Measurements from ENCODE around the gene LIME1. TPM values are rescaled to one million over a fixed set of nuclear protein-coding genes. Genes with fewer than 3 reads are reported as not detected.
A peak's percentile ranks its signal among the peaks of the same experiment; 100 is the strongest.

The LIME1 gene
- total RNA-seq, 6 experiments from 2014 or later = 37.0 to 118 (median 65.5) TPM

DNA sequence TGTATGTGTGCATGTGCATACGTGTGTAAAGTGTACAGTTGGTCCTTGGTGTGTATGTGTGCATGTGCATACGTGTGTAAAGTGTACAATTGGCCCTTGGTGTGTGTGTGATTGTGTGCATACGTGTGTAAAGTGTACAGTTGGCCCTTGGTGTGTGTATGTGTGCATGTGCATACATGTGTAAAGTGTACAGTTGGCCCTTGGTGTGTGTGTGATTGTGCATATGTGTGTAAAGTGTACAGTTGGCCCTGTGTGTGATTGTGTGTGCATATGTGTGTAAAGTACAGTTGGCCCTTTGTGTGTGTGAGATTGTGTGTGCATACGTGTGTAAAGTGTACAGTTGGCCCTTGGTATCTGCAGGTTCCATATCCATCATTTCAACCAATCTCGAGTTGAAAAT, 5.1 kb upstream of the LIME1 start:
- H3K4me1 ChIP-seq = peaks cover 0 to 44% (median 14%) of the 10 kb centered on the region in 4 donors
- H3K27me3 ChIP-seq = no peaks in the 10 kb centered on the region
- no peak overlapping the region for H3K27ac ChIP-seq
- WGBS (ENCODE audit: insufficient coverage, low coverage, low lambda C conversion rate, missing lambda C conversion rate) = 62% methylated on average over 5 of the region's 5 CpGs
- peaks cover 0 to 3% (median 0%) of the 10 kb centered on the region in 4 donors for H3K36me3 ChIP-seq
- no peaks in the 10 kb centered on the region for H3K9me3 ChIP-seq
- TF ChIP-seq, protein P1, sequence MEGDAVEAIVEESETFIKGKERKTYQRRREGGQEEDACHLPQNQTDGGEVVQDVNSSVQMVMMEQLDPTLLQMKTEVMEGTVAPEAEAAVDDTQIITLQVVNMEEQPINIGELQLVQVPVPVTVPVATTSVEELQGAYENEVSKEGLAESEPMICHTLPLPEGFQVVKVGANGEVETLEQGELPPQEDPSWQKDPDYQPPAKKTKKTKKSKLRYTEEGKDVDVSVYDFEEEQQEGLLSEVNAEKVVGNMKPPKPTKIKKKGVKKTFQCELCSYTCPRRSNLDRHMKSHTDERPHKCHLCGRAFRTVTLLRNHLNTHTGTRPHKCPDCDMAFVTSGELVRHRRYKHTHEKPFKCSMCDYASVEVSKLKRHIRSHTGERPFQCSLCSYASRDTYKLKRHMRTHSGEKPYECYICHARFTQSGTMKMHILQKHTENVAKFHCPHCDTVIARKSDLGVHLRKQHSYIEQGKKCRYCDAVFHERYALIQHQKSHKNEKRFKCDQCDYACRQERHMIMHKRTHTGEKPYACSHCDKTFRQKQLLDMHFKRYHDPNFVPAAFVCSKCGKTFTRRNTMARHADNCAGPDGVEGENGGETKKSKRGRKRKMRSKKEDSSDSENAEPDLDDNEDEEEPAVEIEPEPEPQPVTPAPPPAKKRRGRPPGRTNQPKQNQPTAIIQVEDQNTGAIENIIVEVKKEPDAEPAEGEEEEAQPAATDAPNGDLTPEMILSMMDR (IDR thresholded peaks at IDR 0.05) = no peak
- no peak for TF ChIP-seq POLR2A (IDR thresholded peaks at IDR 0.05)
- no peak overlapping the region for H3K4me3 ChIP-seq
- ATAC-seq (no peak), DNase-seq (no peak)
- intact Hi-C loops (cut with DNase I) = no loop called here

DNA sequence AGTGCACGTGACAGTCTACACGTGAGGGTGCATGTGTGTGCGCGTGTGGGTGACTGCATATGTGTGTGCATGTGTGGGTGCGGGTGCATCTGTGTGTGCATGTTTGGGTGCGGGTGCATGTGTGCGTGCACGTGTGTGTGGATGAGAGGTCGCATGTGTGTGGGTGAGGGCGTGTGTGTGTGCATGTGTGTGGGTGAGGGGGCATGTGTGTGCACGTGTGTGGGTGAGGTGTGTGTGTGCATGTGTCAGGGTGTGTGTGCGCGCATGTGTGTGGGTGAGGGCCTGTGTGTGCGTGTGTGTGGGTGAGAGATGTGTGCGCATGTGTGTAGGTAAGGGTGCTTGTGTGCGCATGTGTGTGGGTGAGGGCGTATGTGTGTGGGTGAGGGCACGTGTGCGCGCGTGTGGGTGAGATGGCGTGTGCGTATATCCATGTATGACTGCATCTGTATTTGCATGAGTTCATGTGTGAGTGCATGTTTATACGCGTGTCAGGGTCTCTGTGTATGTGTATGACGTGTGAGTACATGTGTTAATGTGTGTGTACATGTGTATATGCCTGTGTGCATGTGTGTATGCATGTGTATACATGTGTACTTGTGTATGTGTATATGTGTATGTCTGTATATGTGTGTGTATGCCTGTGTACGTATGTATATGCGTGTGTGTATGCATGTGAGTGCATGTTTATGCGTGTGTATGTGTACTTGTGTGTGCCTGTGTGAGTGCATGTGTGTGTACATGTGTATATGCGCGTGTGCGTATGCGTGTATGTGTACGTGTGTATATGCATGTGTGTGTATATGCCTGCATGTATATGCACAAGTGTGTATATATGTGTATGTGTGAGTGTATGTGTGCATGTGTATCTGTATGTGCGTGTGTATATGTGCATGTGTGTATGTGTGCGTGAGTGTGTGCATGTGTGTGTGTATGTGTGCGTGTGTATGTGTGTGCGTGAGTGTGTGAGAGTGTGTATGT, 4.1 kb upstream of the LIME1 start:
- peaks cover 0 to 3% (median 0%) of the 10 kb centered on the region in 4 donors for H3K36me3 ChIP-seq
- WGBS (ENCODE audit: insufficient coverage, low coverage, low lambda C conversion rate, missing lambda C conversion rate) = 82% methylated on average over 33 of the region's 38 CpGs
- H3K4me1 ChIP-seq = peaks cover 0 to 34% (median 14%) of the 10 kb centered on the region in 4 donors
- no peak overlapping the region for H3K4me3 ChIP-seq
- intact Hi-C loops (cut with DNase I) = no loop called here
- DNase-seq (peak in 1 of 3 donors; percentile 25), ATAC-seq (no peak)
- H3K9me3 ChIP-seq = no peaks in the 10 kb centered on the region
- H3K27me3 ChIP-seq = no peaks in the 10 kb centered on the region
- H3K27ac ChIP-seq = no peak overlapping the region
- TF ChIP-seq POLR2A (IDR thresholded peaks at IDR 0.05) = no peak
- TF ChIP-seq, protein P1 (IDR thresholded peaks at IDR 0.05) = no peak

GRCh38 chr20:63733117-63733516, 3.3 kb upstream of the LIME1 start:
- Histone ChIP-seq H3K36me3 (peaks cover 0 to 3% (median 0%) of the 10 kb centered on the region in 4 donors), H3K4me1 (peaks cover 0 to 27% (median 11%) of the 10 kb centered on the region in 4 donors), H3K9me3 (no peaks in the 10 kb centered on the region), H3K27ac (no peak overlapping the region), H3K27me3 (no peaks in the 10 kb centered on the region), H3K4me3 (no peak overlapping the region)
- DNase-seq = peak in 1 of 3 donors; percentile 21
- intact Hi-C loops (cut with DNase I) = no loop called here
- no peak for ATAC-seq
- TF ChIP-seq, protein P1 (IDR thresholded peaks at IDR 0.05) = no peak
- no peak for TF ChIP-seq POLR2A (IDR thresholded peaks at IDR 0.05)
- no CpG with 5 or more reads among the region's 13 CpGs for WGBS (ENCODE audit: insufficient coverage, low coverage, low lambda C conversion rate, missing lambda C conversion rate)

DNA sequence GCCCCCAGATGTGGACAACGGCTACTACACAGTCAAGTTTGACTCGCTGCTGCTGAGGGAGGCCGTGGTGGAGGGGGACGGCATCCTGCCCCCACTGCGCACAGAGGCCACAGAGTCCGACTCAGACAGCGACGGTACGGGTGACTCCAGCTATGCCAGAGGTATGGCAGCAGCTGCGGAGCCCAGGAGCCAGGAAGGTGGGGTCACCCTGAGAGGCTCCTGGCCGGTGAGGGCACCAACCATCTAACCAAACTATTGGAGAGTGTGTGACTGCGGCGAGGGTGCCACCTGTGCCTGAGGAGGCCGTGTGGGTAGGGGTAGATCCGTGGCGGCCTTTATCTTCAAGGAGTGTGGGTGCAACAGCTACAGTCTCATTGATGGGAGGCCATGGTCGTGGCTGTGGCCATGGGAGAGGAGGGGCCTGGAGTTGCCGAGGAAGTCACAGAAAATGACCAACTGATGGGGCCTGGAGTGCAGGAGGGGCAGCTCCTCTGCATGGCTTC, 2.8 kb upstream of the LIME1 start:
- Histone ChIP-seq H3K27ac (peak overlapping the region in 2 of 3 donors; percentile 32 to 91), H3K4me3 (no peak overlapping the region), H3K4me1 (peaks cover 0 to 22% (median 8%) of the 10 kb centered on the region in 4 donors), H3K9me3 (no peaks in the 10 kb centered on the region), H3K27me3 (no peaks in the 10 kb centered on the region), H3K36me3 (peaks cover 0 to 3% (median 0%) of the 10 kb centered on the region in 4 donors)
- WGBS (ENCODE audit: insufficient coverage, low coverage, low lambda C conversion rate, missing lambda C conversion rate) = 80% methylated on average over 2 of the region's 18 CpGs
- TF ChIP-seq POLR2A (IDR thresholded peaks at IDR 0.05) = no peak
- TF ChIP-seq, protein P1 (IDR thresholded peaks at IDR 0.05) = no peak
- DNase-seq (peak in 1 of 3 donors; percentile 21), ATAC-seq (no peak)
- intact Hi-C loops (cut with DNase I) = no loop called here
